K562 (cell line): Measurements from ENCODE around the gene KMT2D. TPM values are rescaled to one million over a fixed set of nuclear protein-coding genes. Genes with fewer than 3 reads are reported as not detected.

ENCODE experiments used
- CBFA2T3 ChIP-seq: fragments of 450-650 bp; IDR thresholded peaks from 2 replicates; pipeline ENCODE4 v1.6.1; 2017
- CEBPZ ChIP-seq: fragments of 150-350 bp; IDR thresholded peaks from 2 replicates; pipeline ENCODE4 v1.6.1; 2014; ENCODE audit warnings: low read depth, mild to moderate bottlenecking, low read length, borderline replicate concordance
- CSDE1 ChIP-seq, 2 experiments: fragments of 450-650 bp; IDR thresholded peaks; 2 replicates each; pipeline ENCODE4 v1.6.1; 2016; ENCODE audit warnings: mild to moderate bottlenecking in 1 of 2
- ELK3 ChIP-seq: fragments of 450-650 bp; formaldehyde crosslinking; IDR thresholded peaks from 2 replicates; pipeline ENCODE4 v1.4.0; 2020; ENCODE audit warnings: mild to moderate bottlenecking
- EP300 ChIP-seq: IDR thresholded peaks from 2 replicates; pipeline ENCODE4 v1.6.1; 2012; ENCODE audit warnings: low read length, improper control_type of control experiment
- HNRNPLL ChIP-seq: fragments of 200-400 bp; formaldehyde crosslinking; IDR thresholded peaks from 2 replicates; pipeline ENCODE4 v1.6.1; 2017; ENCODE audit warnings: low read length, low read depth, mild to moderate bottlenecking; ENCODE audit not compliant: poor library complexity, severe bottlenecking
- HOXB6 ChIP-seq: fragments of 250-450 bp; sonication (Bioruptor Pico); IDR thresholded peaks from 2 replicates; pipeline ENCODE4 v1.5.1; 2022; ENCODE audit warnings: mild to moderate bottlenecking, borderline replicate concordance
- KAT8 ChIP-seq: fragments of 450-650 bp; IDR thresholded peaks from 2 replicates; pipeline ENCODE4 v1.6.1; 2016; ENCODE audit warnings: low read depth, mild to moderate bottlenecking
- MIER1 ChIP-seq: fragments of 450-650 bp; IDR thresholded peaks from 2 replicates; pipeline ENCODE4 v1.6.1; 2016; ENCODE audit warnings: antibody characterized with exemption, mild to moderate bottlenecking, low read depth
- MTF1 ChIP-seq: fragments of 250-450 bp; sonication (Bioruptor Pico); IDR thresholded peaks from 2 replicates; pipeline ENCODE4 v1.9.0; 2021; ENCODE audit warnings: moderate library complexity, mild to moderate bottlenecking, inconsistent platforms, borderline replicate concordance
- NFIC ChIP-seq: fragments of 450-650 bp; IDR thresholded peaks from 2 replicates; pipeline ENCODE4 v1.6.1; 2017; ENCODE audit warnings: mild to moderate bottlenecking, inconsistent platforms
- SRSF7 ChIP-seq: fragments of 200-400 bp; formaldehyde crosslinking; optimal IDR thresholded peaks from 2 replicates; pipeline ENCODE3; 2017; ENCODE audit warnings: mild to moderate bottlenecking, low read depth, low read length
- TCFL5 ChIP-seq: fragments of 250-450 bp; sonication (Bioruptor Pico); conservative IDR thresholded peaks from 2 replicates; pipeline ENCODE4 v1.6.1; 2021; ENCODE audit warnings: mild to moderate bottlenecking, moderate library complexity, matching md5 sums
- polyA plus RNA-seq, 8 experiments: library from polyadenylated mRNA; depleted of rRNA in 4 of 8; stranded (reverse) in 5 of 8; unstranded in 3 of 8; fragments of >200 nt; fragmentation: Nextera tagmentation in 2 of 8; fragmentation: Illumina TruSeq in 1 of 8; extraction: Ambion mirVana in 2 of 8; extraction: Trizol in 1 of 8; gene quantifications; 2 replicates each; pipeline versions ENCODE4 v1.2.1 to v1.2.3, GENCODE V29; 2011 to 2014; ENCODE audit warnings: inconsistent platforms in 1 of 8, missing spikeins in 1 of 8
- total RNA-seq, 7 experiments: library from RNA; depleted of rRNA in 6 of 7; stranded (reverse); fragments of >200 nt in 6 of 7; fragmentation: Illumina TruSeq in 2 of 7; extraction: Trizol in 2 of 7; gene quantifications; 2 replicates each; pipeline versions ENCODE4 v1.2.1 to v1.2.3, GENCODE V29; 2011 to 2021; ENCODE audit warnings: low replicate concordance in 1 of 7
- TF ChIP-seq, protein P1 (sequence below): fragments of 250-450 bp; sonication (Bioruptor Pico); IDR thresholded peaks from 2 replicates; pipeline ENCODE4 v1.5.0; 2021
- TF ChIP-seq, protein P2 (sequence below): fragments of 250-450 bp; sonication (Bioruptor Pico); IDR thresholded peaks from 2 replicates; pipeline ENCODE4 v1.9.0; 2021; ENCODE audit warnings: mild to moderate bottlenecking
- TF ChIP-seq, protein P3 (sequence below): fragments of 450-650 bp; IDR thresholded peaks from 2 replicates; pipeline ENCODE4 v1.6.1; 2017; ENCODE audit warnings: antibody characterized with exemption, mild to moderate bottlenecking
- TF ChIP-seq, protein P4 (sequence below): fragments of 450-650 bp; formaldehyde crosslinking; IDR thresholded peaks from 2 replicates; pipeline ENCODE4 v1.4.0; 2022; ENCODE audit warnings: missing genetic modification characterization

The KMT2D gene
- total and polyA plus RNA-seq, 9 of the 15 experiments (the other 6 are each of a cell fraction or from before 2014, with no cell fraction given) = 0.22 to 93.7 (median 13.7) TPM

GRCh38 chr12:49018261-49019119, 42.1 kb downstream of the KMT2D start, which contains the start of gene PRKAG1 (continued):
- TF ChIP-seq, protein P1, sequence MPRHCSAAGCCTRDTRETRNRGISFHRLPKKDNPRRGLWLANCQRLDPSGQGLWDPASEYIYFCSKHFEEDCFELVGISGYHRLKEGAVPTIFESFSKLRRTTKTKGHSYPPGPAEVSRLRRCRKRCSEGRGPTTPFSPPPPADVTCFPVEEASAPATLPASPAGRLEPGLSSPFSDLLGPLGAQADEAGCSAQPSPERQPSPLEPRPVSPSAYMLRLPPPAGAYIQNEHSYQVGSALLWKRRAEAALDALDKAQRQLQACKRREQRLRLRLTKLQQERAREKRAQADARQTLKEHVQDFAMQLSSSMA (CRISPR knock-in tag) = no peak
- TF ChIP-seq MIER1 = no peak
- TF ChIP-seq CEBPZ = peak; percentile 26; the same call in 1 of the 2 replicates
- no peak for TF ChIP-seq TCFL5
- no peak for TF ChIP-seq ELK3
- peak; percentile 68 for TF ChIP-seq EP300
- TF ChIP-seq CBFA2T3 = no peak
- TF ChIP-seq, protein P2, sequence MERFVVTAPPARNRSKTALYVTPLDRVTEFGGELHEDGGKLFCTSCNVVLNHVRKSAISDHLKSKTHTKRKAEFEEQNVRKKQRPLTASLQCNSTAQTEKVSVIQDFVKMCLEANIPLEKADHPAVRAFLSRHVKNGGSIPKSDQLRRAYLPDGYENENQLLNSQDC (CRISPR knock-in tag) = no peak
- no peak for TF ChIP-seq MTF1 (CRISPR knock-in tag)
- TF ChIP-seq KAT8 = no peak
- TF ChIP-seq HOXB6 (CRISPR knock-in tag) = no peak
- peak; percentile 56 for TF ChIP-seq HNRNPLL
- TF ChIP-seq, protein P3, sequence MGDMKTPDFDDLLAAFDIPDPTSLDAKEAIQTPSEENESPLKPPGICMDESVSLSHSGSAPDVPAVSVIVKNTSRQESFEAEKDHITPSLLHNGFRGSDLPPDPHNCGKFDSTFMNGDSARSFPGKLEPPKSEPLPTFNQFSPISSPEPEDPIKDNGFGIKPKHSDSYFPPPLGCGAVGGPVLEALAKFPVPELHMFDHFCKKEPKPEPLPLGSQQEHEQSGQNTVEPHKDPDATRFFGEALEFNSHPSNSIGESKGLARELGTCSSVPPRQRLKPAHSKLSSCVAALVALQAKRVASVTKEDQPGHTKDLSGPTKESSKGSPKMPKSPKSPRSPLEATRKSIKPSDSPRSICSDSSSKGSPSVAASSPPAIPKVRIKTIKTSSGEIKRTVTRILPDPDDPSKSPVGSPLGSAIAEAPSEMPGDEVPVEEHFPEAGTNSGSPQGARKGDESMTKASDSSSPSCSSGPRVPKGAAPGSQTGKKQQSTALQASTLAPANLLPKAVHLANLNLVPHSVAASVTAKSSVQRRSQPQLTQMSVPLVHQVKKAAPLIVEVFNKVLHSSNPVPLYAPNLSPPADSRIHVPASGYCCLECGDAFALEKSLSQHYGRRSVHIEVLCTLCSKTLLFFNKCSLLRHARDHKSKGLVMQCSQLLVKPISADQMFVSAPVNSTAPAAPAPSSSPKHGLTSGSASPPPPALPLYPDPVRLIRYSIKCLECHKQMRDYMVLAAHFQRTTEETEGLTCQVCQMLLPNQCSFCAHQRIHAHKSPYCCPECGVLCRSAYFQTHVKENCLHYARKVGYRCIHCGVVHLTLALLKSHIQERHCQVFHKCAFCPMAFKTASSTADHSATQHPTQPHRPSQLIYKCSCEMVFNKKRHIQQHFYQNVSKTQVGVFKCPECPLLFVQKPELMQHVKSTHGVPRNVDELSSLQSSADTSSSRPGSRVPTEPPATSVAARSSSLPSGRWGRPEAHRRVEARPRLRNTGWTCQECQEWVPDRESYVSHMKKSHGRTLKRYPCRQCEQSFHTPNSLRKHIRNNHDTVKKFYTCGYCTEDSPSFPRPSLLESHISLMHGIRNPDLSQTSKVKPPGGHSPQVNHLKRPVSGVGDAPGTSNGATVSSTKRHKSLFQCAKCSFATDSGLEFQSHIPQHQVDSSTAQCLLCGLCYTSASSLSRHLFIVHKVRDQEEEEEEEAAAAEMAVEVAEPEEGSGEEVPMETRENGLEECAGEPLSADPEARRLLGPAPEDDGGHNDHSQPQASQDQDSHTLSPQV = peak; percentile 89
- TF ChIP-seq CSDE1 (IDR thresholded peaks at IDR 0.05) = no peak
- no peak for TF ChIP-seq SRSF7
- TF ChIP-seq NFIC = no peak
- TF ChIP-seq, protein P4, sequence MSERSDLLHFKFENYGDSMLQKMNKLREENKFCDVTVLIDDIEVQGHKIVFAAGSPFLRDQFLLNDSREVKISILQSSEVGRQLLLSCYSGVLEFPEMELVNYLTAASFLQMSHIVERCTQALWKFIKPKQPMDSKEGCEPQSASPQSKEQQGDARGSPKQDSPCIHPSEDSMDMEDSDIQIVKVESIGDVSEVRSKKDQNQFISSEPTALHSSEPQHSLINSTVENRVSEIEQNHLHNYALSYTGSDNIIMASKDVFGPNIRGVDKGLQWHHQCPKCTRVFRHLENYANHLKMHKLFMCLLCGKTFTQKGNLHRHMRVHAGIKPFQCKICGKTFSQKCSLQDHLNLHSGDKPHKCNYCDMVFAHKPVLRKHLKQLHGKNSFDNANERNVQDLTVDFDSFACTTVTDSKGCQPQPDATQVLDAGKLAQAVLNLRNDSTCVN (CRISPR knock-in tag) = no peak
